GM12874 (cell line): Measurements from ENCODE around the gene PIAS4.
A peak's percentile ranks its signal among the peaks of the same experiment; 100 is the strongest.

Source experiments
- TF ChIP-seq, protein P1 (sequence below): IDR thresholded peaks from 2 replicates; pipeline ENCODE4 v1.5.1; 2011; ENCODE audit warnings: low read depth, mild to moderate bottlenecking, control low read depth, low read length, moderate library complexity; ENCODE audit not compliant: insufficient read depth

Gene PIAS4

DNA sequence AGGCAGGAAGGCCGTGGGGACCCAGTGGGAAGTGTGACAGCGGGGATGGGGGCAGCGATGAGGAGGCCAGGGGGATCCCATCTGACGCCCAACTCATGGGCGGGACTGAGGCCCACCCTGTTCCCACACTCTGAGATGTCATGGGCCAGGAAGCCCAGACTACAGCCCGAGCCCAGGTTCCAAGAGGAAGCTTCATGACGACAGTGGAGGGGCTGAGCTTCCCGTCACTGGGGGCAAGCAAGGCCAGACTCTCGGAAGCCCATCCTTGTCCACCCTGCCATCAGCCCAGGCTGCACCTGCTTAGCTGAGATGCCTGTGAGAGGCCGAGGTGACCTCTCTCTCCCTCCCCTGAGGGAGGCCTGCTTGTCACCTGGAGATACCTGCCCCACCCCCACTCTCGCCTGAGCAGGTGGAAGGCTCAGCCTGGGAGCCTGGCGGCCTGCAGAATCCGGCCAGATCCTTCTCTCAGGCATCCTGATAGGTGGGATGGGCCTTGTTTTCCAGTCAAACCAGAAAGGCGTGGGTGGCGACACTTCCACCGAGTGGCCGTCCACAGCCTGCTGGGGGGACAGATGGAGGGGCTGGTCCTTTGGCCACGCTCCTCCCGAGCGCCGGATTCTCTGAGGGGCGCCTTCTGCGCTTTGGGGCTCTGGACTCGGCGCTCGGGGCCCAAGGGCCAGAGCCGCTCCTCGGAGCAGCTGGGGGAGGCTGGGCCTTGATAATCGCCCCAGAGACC lies 54.3 kb downstream of the PIAS4 start:
- TF ChIP-seq, protein P1, sequence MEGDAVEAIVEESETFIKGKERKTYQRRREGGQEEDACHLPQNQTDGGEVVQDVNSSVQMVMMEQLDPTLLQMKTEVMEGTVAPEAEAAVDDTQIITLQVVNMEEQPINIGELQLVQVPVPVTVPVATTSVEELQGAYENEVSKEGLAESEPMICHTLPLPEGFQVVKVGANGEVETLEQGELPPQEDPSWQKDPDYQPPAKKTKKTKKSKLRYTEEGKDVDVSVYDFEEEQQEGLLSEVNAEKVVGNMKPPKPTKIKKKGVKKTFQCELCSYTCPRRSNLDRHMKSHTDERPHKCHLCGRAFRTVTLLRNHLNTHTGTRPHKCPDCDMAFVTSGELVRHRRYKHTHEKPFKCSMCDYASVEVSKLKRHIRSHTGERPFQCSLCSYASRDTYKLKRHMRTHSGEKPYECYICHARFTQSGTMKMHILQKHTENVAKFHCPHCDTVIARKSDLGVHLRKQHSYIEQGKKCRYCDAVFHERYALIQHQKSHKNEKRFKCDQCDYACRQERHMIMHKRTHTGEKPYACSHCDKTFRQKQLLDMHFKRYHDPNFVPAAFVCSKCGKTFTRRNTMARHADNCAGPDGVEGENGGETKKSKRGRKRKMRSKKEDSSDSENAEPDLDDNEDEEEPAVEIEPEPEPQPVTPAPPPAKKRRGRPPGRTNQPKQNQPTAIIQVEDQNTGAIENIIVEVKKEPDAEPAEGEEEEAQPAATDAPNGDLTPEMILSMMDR: no peak

DNA sequence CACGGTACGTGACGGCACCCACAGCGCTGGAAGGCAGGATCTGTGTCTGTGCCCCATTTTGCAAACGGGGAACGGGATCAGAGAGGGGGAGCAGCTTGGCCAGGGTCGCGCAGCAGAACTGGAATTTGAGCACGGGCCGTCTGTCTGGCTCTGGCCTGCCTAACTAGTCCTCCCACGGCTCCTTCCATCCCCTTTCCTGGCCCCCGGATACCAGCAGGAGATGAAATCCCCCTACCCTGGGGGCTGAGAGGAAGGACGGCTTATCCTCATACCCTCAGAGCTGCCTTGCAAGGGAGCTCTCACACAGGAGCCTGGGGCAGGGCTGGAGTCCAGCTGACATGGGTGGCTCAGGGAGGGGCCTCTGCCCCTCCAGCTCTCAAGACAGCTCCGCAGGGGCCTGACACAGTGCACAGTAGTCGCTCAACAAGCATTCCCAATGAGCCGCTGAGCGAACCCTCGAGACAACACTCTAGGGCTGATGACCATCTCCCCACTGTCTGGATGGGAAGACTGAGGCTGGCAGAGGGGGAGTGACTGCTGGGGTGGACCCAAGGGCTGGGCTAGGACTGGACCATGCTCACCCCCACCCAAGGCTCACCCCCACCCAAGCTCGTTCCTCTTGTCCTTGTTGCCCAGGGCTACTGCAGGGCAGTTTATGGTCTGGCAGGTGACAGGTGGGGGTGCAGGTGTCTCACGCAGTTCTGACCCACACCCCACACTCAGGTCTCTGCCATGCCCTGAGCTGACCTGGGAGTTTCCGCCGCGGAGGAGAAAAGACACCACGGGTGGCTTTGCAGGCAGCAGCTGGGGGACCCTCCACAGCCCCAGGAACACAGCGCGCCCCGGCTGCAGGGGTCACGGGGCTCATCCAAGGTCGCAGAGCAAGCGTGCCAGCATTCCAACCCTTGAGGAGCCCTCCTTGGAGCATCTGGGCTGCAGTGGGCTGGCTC lies 55.2 kb downstream of the PIAS4 start:
- TF ChIP-seq, protein P1: no peak

DNA sequence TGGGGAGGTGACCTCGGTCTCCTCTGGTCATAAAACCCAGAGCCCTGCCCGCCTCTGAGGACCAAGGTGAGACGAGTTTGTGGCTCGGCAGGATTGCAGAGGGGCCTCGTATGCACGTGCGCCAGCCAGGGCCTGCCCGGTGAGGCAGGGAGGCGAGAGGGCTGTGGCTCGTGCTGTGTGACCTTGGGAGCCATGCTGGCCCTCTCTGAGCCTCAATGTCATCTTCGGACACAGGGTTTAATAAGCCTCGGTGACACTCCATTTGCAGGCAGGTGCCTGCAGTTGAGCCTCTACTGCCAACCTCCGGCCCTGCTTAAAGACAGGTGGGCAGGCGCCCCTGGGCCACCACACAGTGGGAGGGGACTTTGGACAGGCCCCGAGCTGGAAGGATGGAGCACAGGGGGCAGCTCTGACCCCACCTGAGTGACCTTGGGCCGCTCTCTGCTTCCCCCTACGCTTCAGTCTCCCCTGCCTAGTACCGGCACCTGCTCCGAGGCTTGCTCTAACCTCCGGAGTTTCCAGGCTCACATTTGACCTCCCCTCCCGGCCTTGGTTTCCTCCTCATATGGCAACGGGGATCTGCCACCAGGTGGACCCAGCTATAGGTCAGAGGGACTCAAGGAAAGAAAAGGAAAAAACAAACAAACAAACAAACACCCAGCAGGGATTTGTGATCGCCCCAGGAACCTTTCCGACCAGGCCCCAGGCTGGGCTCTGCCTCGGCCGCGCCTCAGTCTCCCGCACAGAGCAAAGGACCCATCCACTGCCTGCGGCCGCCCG lies 56.0 kb downstream of the PIAS4 start:
- TF ChIP-seq, protein P1: 0 out of 2 replicates have a peak, but pooled peaks have one; percentile 2

DNA sequence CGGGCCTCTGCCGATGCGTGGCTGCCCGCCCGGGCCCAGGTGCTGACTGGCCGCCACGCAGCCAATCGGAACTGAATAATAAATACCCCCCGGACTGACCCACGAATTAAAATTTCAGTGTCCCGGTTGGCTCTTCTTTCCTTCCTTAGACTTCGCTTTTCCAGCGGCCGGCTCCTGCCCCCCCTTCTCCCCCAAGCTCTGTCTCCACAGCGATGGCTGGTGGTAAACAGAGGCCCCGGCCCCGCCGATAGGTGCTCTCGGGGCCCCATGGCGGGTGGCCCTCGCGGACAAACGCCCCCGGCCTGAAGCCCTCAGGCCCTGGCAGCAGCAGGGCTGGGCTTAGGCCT lies 56.6 kb downstream of the PIAS4 start:
- TF ChIP-seq, protein P1: no peak

DNA sequence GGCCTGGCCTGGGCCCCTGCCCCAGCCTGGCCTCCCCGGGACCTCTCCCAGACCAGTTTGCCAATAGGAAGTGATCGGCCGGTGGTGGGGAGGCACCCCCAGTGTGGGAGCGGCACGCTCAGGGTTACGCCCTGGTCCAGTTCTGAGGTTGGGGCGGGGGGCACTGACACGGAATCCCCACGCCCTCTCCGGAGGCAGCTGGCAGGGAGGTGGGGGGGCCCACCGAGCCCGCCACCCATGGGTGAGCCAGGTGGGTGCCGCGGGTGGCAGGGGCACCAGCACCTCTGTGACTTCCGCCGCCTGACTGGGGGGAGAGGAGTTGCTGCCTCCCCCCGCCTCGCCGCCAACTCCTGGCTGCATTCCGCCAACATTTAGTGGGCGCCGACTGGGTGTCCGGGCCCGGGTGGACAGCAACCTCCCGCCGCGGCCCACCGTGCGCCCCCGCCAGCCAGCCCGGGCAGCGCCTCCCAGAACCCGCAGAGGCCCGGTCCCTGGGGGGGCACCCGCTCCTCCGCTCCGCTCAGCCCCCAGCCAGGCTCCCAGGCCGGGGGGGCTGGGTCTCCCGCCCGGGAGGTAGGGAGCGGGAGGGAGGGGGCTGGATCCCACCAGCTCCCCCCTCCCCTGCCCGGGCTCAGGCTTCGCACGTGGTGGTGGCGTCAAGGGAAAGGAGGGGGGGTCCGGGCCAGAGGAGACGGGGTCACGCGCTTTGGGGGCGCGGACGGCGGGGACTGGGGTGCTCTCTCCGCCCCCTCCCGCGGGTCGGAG lies 57.1 kb downstream of the PIAS4 start:
- TF ChIP-seq, protein P1: no peak

DNA sequence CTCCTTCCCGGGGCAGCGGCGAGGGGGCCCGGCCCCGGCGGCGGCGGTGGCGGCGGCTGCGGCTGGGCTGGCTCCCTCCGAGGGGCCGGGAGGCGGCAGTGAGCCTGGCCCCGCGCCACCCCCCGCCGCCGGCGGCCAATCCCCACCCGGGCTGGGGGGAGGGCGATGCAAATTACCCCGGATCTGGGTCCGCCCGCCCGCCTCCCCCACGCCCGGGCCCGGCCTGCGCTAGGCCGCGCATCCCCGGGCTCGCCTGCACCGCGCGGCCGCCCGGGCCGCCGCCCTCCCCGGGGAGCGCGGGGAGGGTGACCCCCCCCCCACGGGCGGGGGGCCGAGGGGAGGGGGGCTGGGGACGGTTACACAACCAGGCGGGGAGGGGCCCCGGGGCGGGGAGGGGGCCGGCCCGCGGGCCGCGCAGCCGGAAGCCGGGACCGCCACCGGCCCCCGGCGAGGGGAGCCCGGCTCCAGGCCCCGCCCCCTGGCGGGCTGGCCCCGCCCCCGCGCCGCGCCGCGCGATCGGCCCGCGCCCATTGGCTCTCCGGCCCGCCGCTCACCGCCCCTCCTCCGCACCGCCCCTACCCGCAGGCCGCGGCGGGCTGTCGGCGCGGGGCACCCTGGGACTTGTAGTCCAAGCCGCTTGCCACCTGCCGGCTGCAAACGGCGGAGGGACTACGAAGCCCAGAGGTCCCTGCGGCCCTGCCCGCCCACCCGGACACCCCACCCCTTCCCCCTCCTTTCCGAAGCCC lies 58.1 kb downstream of the PIAS4 start:
- TF ChIP-seq, protein P1: no peak
